ENCODE results near the gene TBC1D2B. TPM values are rescaled to one million over a fixed set of nuclear protein-coding genes. Genes with fewer than 3 reads are reported as not detected.

The TBC1D2B gene
- polyA plus RNA-seq, 6 donors from 2014 or later: 1.7 to 5.5 (median 2.9) TPM

DNA sequence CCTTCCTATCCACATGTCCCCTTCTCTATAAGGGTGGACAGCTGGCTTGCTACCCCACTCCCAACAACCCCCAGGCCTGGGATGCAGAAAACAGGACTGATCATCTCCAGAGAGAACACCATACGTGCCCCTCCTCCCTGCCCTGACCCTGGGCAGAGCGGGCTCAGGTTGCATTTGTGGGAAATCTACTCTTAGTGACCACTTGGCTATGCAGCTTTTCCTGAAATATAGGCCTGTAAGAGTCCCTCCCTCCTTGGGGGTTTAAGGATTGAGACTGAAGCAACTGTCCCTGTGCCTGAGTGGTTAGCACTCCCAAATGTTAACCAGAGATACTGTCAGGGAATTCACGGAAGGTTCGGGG, 26.6 kb upstream of the TBC1D2B start:
- no peak overlapping the region for H3K4me3 Mint-ChIP-seq

DNA sequence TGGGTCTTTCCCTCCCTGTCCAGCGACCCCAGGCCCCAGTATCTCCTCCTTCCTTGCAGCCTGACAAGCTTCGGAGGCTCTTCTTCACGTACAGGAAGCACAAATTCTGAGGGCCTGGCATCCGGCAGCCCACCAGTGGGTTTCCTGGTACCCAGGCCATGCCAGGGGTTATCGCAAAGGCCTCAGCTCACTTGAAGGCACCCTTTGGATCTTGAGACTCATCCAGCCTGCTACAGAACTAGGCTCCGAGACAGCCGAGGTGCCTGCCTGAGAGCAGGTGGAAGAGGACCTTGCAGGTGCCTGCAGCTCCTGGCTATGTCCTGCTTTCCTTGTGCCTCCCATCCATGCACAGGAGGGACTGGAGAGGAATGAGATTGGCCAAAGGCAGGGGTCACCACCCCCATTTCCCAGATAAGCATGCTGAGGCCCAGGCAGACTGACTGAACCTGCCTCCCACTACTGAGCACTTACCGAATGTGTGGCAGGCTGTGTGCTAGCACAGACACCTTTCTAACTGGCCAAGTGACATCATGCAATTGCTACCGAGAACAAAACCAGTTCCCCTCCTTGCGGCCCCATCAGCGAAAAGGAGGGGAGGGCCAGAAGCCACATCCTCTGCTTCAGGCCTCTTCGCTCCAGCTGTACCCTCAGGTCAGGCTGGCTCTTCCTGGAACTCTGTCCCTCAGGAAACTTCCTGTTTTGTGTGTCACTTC, 26.1 kb upstream of the TBC1D2B start:
- Mint-ChIP-seq H3K4me3 (no peak overlapping the region), H3K4me1 (peaks cover 0 to 3% (median under 1%) of the 10 kb centered on the region in 3 donors), H3K36me3 (no peaks in the 10 kb centered on the region), H3K27ac (peak overlapping the region in 1 of 6 donors; percentile 79), H3K27me3 (no peaks in the 10 kb centered on the region), H3K9me3 (no peaks in the 10 kb centered on the region)
- ATAC-seq (ENCODE audit: low read depth in 2 of 2) (no peak), DNase-seq (no peak)

More for the DNA sequence above, 26.6 kb upstream of the TBC1D2B start:
- peaks cover 0 to 4% (median 3%) of the 10 kb centered on the region in 3 donors for H3K4me1 Mint-ChIP-seq
- H3K27me3 Mint-ChIP-seq: no peaks in the 10 kb centered on the region
- no peak for DNase-seq
- no peaks in the 10 kb centered on the region for H3K36me3 Mint-ChIP-seq
- ATAC-seq (ENCODE audit: low read depth in 2 of 2): no peak
- no peaks in the 10 kb centered on the region for H3K9me3 Mint-ChIP-seq
- peak overlapping the region in 1 of 6 donors; percentile 79 for H3K27ac Mint-ChIP-seq

DNA sequence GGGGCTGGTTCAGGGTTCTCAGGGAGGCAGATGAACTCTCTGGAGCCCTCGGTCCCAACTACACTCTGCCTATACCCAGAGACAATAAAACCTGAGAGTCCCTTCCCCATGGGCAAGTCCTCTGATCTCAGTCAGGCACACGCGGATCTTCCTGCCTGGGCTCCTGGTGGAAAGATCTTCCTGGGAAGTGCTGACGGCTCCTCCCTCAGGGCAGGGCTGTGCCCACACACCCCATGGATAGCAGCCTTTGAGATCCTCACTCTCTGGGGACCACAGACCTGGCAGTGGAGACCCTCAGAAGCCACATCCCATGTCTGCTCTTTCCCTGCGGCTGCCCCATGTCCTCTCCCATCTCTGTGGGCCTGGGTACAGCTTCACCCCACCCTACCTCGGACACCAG, 25.2 kb upstream of the TBC1D2B start:
- Mint-ChIP-seq H3K9me3 (no peaks in the 10 kb centered on the region), H3K4me3 (no peak overlapping the region), H3K4me1 (no peaks in the 10 kb centered on the region), H3K27me3 (no peaks in the 10 kb centered on the region), H3K36me3 (no peaks in the 10 kb centered on the region), H3K27ac (peak overlapping the region in 1 of 6 donors; percentile 79)
- ATAC-seq (ENCODE audit: low read depth in 2 of 2) (no peak), DNase-seq (no peak)

DNA sequence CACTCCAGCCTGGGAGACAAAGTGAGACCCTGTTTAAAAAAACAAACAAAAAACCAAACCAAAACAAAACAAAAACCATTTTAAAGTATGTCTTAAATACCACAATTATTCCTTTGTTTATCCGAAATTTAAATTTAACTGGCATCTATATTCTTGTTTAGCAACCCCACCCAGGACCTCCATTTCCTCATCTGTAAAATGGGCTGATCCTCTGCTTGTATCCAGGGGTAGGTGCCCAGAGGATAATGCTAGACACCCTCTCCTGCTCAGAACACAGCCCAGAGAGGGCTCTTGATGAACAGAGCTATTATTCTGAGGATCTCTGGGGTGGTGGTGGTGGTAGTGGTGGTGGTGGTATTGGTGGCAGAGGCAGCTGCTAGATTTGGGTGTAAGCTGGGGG, 24.7 kb upstream of the TBC1D2B start:
- H3K36me3 Mint-ChIP-seq: no peaks in the 10 kb centered on the region
- no peaks in the 10 kb centered on the region for H3K9me3 Mint-ChIP-seq
- H3K27ac Mint-ChIP-seq: no peak overlapping the region
- DNase-seq (no peak), ATAC-seq (ENCODE audit: low read depth in 2 of 2) (no peak)
- H3K27me3 Mint-ChIP-seq: no peaks in the 10 kb centered on the region
- H3K4me1 Mint-ChIP-seq: no peaks in the 10 kb centered on the region
- H3K4me3 Mint-ChIP-seq: no peak overlapping the region

DNA sequence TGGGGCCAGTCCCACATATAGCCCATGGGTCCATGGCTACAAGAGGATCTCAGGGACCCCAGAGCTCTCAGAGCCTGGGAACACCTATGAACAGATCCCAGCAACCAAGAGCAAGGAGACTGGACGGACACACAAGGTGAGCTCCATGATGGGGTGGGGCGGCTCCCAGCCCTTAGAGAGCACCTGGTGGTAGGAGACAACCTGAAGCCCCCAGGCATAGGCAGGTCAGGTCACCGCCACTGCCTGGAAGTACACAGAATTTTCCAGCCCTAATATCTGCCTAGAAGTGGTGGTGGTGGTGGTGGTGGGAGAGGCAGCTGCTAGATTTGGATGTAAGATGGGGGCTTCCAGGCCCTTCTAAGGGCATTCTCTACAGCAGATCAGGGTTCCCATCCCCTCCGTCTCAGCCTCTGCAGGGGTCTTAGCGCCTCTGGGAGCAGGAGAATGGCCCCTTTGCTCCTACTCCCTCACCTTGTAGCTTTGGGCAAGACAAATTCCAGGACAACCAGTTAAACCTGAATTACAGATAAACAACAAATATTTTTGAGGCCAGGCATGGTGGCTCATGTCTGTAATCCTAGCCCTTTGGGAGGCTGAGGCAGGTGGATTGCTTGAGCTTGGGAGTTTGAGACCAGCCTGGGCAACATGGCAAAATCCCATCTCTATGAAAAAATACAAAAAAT, 24.1 kb upstream of the TBC1D2B start:
- H3K4me3 Mint-ChIP-seq: no peak overlapping the region
- H3K4me1 Mint-ChIP-seq: no peaks in the 10 kb centered on the region
- ATAC-seq (ENCODE audit: low read depth in 2 of 2) (no peak), DNase-seq (no peak)
- no peaks in the 10 kb centered on the region for H3K9me3 Mint-ChIP-seq
- H3K27ac Mint-ChIP-seq: no peak overlapping the region
- no peaks in the 10 kb centered on the region for H3K27me3 Mint-ChIP-seq
- no peaks in the 10 kb centered on the region for H3K36me3 Mint-ChIP-seq

- Mint-ChIP-seq H3K27ac (peak overlapping the region in 1 of 6 donors; percentile 82), H3K4me1 (no peaks in the 10 kb centered on the region), H3K4me3 (no peak overlapping the region), H3K9me3 (no peaks in the 10 kb centered on the region), H3K36me3 (no peaks in the 10 kb centered on the region), H3K27me3 (no peaks in the 10 kb centered on the region)
- ATAC-seq (ENCODE audit: low read depth in 2 of 2) (no peak), DNase-seq (no peak)
Observed at GRCh38 chr15:78100886-78101285, 23.4 kb upstream of the TBC1D2B start.

GRCh38 chr15:78098131-78098755, 20.7 kb upstream of the TBC1D2B start:
- Mint-ChIP-seq H3K27me3 (peaks cover 0 to 5% (median 0%) of the 10 kb centered on the region in 3 donors), H3K27ac (no peak overlapping the region), H3K4me3 (no peak overlapping the region), H3K9me3 (no peaks in the 10 kb centered on the region), H3K4me1 (no peaks in the 10 kb centered on the region), H3K36me3 (no peaks in the 10 kb centered on the region)
- ATAC-seq (ENCODE audit: low read depth in 2 of 2) (no peak), DNase-seq (no peak)

GRCh38 chr15:78097667-78098066, 20.2 kb upstream of the TBC1D2B start:
- no peak for DNase-seq
- no peak for ATAC-seq (ENCODE audit: low read depth in 2 of 2)
- Mint-ChIP-seq H3K27ac (no peak overlapping the region), H3K9me3 (no peaks in the 10 kb centered on the region), H3K36me3 (no peaks in the 10 kb centered on the region), H3K4me1 (no peaks in the 10 kb centered on the region), H3K27me3 (peaks cover 0 to 5% (median 0%) of the 10 kb centered on the region in 3 donors), H3K4me3 (peak overlapping the region in 1 of 8 donors; percentile 56)

DNA sequence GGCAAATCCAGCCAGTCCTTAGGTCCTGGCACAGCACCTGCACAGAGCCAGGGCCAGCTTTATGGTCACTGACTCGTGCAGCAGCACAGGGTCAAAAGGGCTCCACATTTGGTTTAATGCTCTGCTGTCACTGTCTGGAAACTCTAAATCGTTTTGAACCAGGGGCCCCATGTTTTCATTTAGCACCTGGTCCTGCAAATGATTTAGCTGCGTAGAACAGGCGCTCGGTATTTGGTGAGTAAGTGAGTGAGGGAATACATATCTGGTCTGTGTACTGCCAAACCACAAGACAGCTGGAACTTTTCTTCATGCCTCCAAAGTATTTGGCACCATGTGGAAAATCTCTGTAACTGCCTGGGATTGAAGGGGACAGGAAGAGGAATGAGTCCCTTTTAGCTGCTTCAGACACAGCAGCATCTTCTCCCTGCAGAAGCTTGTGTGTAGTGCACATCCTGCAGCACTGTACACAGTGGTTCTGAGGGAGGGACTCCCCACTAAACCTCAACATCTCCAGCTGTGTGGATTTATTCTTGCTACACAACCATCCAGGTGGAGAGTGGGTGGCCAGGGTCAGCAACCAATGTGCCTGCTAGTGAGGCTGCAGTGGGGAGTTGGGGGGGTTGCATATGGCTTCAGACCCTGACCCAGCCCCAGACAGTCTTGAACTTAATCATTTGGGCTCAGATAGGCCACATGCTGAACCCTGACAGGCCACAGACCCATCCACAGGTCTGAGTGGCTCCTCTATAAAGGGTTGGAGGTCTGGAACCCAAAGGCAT, 15.9 kb upstream of the TBC1D2B start:
- Mint-ChIP-seq H3K4me1 (peaks cover 0 to 5% (median 4%) of the 10 kb centered on the region in 3 donors), H3K4me3 (no peak overlapping the region), H3K27me3 (peaks cover 0 to 5% (median 0%) of the 10 kb centered on the region in 3 donors), H3K27ac (peak overlapping the region in 1 of 6 donors; percentile 37), H3K36me3 (no peaks in the 10 kb centered on the region), H3K9me3 (no peaks in the 10 kb centered on the region)
- ATAC-seq (ENCODE audit: low read depth in 2 of 2) (no peak), DNase-seq (no peak)

GRCh38 chr15:78092261-78093041, 14.9 kb upstream of the TBC1D2B start, which contains the start of gene SH2D7:
SH2D7 (plus strand) TSS chr15:78092561; CDS start chr15:78092585, 24 bp downstream.
- H3K36me3 Mint-ChIP-seq: no peaks in the 10 kb centered on the region
- H3K4me1 Mint-ChIP-seq: peaks cover 5 to 13% (median 13%) of the 10 kb centered on the region in 3 donors
- no peak within 1 kb of the TSS for H3K4me3 Mint-ChIP-seq
- peak within 1 kb of the TSS in 1 of 6 donors; percentile 37 for H3K27ac Mint-ChIP-seq
- DNase-seq: no peak
- H3K27me3 Mint-ChIP-seq: peaks cover 0 to 5% (median 0%) of the 10 kb centered on the region in 3 donors
- no peak for ATAC-seq (ENCODE audit: low read depth in 2 of 2)
- H3K9me3 Mint-ChIP-seq: no peaks in the 10 kb centered on the region

GRCh38 chr15:78090422-78091063, 13.0 kb upstream of the TBC1D2B start:
- no peaks in the 10 kb centered on the region for H3K36me3 Mint-ChIP-seq

GRCh38 chr15:78088773-78089080, 11.2 kb upstream of the TBC1D2B start:
- Mint-ChIP-seq H3K4me3 (no peak overlapping the region), H3K4me1 (peaks cover 9 to 16% (median 13%) of the 10 kb centered on the region in 3 donors), H3K27ac (peak overlapping the region in 1 of 6 donors; percentile 67), H3K9me3 (no peaks in the 10 kb centered on the region), H3K27me3 (no peaks in the 10 kb centered on the region), H3K36me3 (no peaks in the 10 kb centered on the region)
- ATAC-seq (ENCODE audit: low read depth in 2 of 2): no peak
- no peak for DNase-seq

More at GRCh38 chr15:78090422-78091063, 13.0 kb upstream of the TBC1D2B start:
- DNase-seq: no peak
- no peak for ATAC-seq (ENCODE audit: low read depth in 2 of 2)
- Mint-ChIP-seq H3K4me3 (no peak overlapping the region), H3K27ac (peak overlapping the region in 1 of 6 donors; percentile 92), H3K9me3 (no peaks in the 10 kb centered on the region), H3K4me1 (peaks cover 5 to 16% (median 13%) of the 10 kb centered on the region in 3 donors), H3K27me3 (peaks cover 0 to 5% (median 0%) of the 10 kb centered on the region in 3 donors)

Data from naive B cell (primary cell).